Renal cortical epithelial cell (primary cell): ENCODE results near the gene SYNGR1. TPM values are rescaled to one million over a fixed set of nuclear protein-coding genes. Genes with fewer than 3 reads are reported as not detected.
"Not testable (repeated sequence)": the region's sequence is repeated elsewhere in the genome, so short reads cannot be mapped to it uniquely, and the experiment has no call there.

Source experiments
- DNase-seq: peaks from one replicate; pipeline ENCODE4 v3.0.0-alpha.2; 2011; ENCODE audit warnings: low read depth
- total RNA-seq: library from RNA; depleted of rRNA; stranded (reverse); fragments of >200 nt; gene quantifications from 2 replicates; pipeline ENCODE4 v1.2.3, GENCODE V29; 2014

SYNGR1 gene
- total RNA-seq, 1 donor from 2014 or later = 11.9 TPM

- DNase-seq = no peak
Measured at GRCh38 chr22:39317084-39317774, 32.6 kb upstream of the SYNGR1 start.

- DNase-seq = no peak
Measured at GRCh38 chr22:39317775-39318506, 31.9 kb upstream of the SYNGR1 start.

GRCh38 chr22:39318507-39319283 is 31.1 kb upstream of the SYNGR1 start:
- DNase-seq = no peak

GRCh38 chr22:39319284-39320022 is 30.3 kb upstream of the SYNGR1 start, which contains the start of gene RPL3:
RPL3 (minus strand) TSS chr22:39319623; CDS start chr22:39319597, 26 bp downstream.
- DNase-seq = peak; percentile 94

- not testable (repeated sequence) for DNase-seq
Measured at GRCh38 chr22:39320616-39321029, 29.2 kb upstream of the SYNGR1 start.

GRCh38 chr22:39325392-39325932 is 24.3 kb upstream of the SYNGR1 start:
- DNase-seq = no peak

GRCh38 chr22:39327995-39328754 is 21.6 kb upstream of the SYNGR1 start:
- DNase-seq = no peak

- DNase-seq = not testable (repeated sequence)
Measured at GRCh38 chr22:39330553-39330952, 19.2 kb upstream of the SYNGR1 start.

- DNase-seq = peak; percentile 72
Measured at GRCh38 chr22:39332441-39333064, 17.2 kb upstream of the SYNGR1 start.

GRCh38 chr22:39336411-39336810 is 13.4 kb upstream of the SYNGR1 start:
- no peak for DNase-seq

GRCh38 chr22:39339775-39340174 is 10.0 kb upstream of the SYNGR1 start:
- DNase-seq = not testable (repeated sequence)

GRCh38 chr22:39341179-39341578 is 8.6 kb upstream of the SYNGR1 start:
- no peak for DNase-seq

- peak; percentile 40 for DNase-seq
Measured at GRCh38 chr22:39343259-39344045, 6.3 kb upstream of the SYNGR1 start.

GRCh38 chr22:39344046-39344390 is 5.8 kb upstream of the SYNGR1 start:
- no peak for DNase-seq

GRCh38 chr22:39345231-39345630 is 4.6 kb upstream of the SYNGR1 start:
- no peak for DNase-seq

- DNase-seq = no peak
Measured at GRCh38 chr22:39348909-39349505, 784 bp upstream of the SYNGR1 start.

GRCh38 chr22:39349506-39349966 is 255 bp upstream of the SYNGR1 start:
- DNase-seq = no peak

GRCh38 chr22:39350757-39351688 is 1.2 kb downstream of the SYNGR1 start:
- no peak for DNase-seq
